CD14-positive monocyte (primary cell): ENCODE results near the gene ERVH48-1. TPM values are rescaled to one million over a fixed set of nuclear protein-coding genes. Genes with fewer than 3 reads are reported as not detected.
A peak's percentile ranks its signal among the peaks of the same experiment; 100 is the strongest.
"Not testable (repeated sequence)": the region's sequence is repeated elsewhere in the genome, so short reads cannot be mapped to it uniquely, and the experiment has no call there.

Experiments used
- DNase-seq, 3 donors: peaks; one replicate each; pipeline ENCODE4 v3.0.0-alpha.2; 2011 to 2022
- H2AFZ ChIP-seq: 2 replicates; pipeline ENCODE4 v1.6.0; 2012; ENCODE audit warnings: mild to moderate bottlenecking, low read depth, low read length, inconsistent platforms; ENCODE audit not compliant: insufficient read depth, poor library complexity, severe bottlenecking
- H3K27ac ChIP-seq, 2 donors: 1 replicate in 1 of 2; 2 replicates in 1 of 2; pipeline ENCODE4 v1.5.1; 2012 to 2013; ENCODE audit warnings: low read length in 2 of 2, control low read depth in 1 of 2, inconsistent platforms in 1 of 2, low read depth in 1 of 2, mild to moderate bottlenecking in 1 of 2
- H3K27me3 ChIP-seq, 2 donors: one replicate each; pipeline versions ENCODE4 v1.6.0 to v1.6.1; 2011 to 2013; ENCODE audit warnings: low read length in 2 of 2; ENCODE audit not compliant: control insufficient read depth in 2 of 2, insufficient read depth in 2 of 2
- H3K36me3 ChIP-seq, 2 donors: replicated peaks in 1 of 2; 1 replicate in 1 of 2; 2 replicates in 1 of 2; pipeline versions ENCODE4 v1.5.1 to v1.6.1; 2012 to 2013; ENCODE audit warnings: low read length in 2 of 2, control low read depth in 1 of 2, inconsistent platforms in 1 of 2, mild to moderate bottlenecking in 1 of 2; ENCODE audit not compliant: insufficient read depth in 2 of 2, control insufficient read depth in 1 of 2
- H3K4me1 ChIP-seq, 2 donors: 1 replicate in 1 of 2; 2 replicates in 1 of 2; pipeline versions ENCODE4 v1.5.1 to v1.6.1; 2012 to 2013; ENCODE audit warnings: low read length in 2 of 2, control low read depth in 1 of 2, inconsistent platforms in 1 of 2, mild to moderate bottlenecking in 1 of 2, moderate library complexity in 1 of 2; ENCODE audit not compliant: insufficient read depth in 2 of 2, control insufficient read depth in 1 of 2
- H3K4me2 ChIP-seq: replicated peaks from 2 replicates; pipeline ENCODE3; 2012; ENCODE audit warnings: low read length, moderate library complexity, mild to moderate bottlenecking; ENCODE audit not compliant: poor library complexity, severe bottlenecking; ENCODE audit errors: extremely low read depth
- H3K4me3 ChIP-seq, 3 experiments: fragments of 200-600 bp in 1 of 3; sonication (generic) in 1 of 3; replicated peaks in 1 of 3; 1 replicate in 2 of 3; 2 replicates in 1 of 3; pipeline ENCODE4 v1.5.1; 2011 to 2013; ENCODE audit warnings: low read length in 3 of 3, mild to moderate bottlenecking in 3 of 3, control low read depth in 2 of 3, low read depth in 2 of 3, inconsistent platforms in 1 of 3, moderate library complexity in 1 of 3
- H3K79me2 ChIP-seq: 2 replicates; pipeline ENCODE4 v1.6.0; 2012; ENCODE audit warnings: mild to moderate bottlenecking, control low read depth, inconsistent platforms, low read length, moderate library complexity; ENCODE audit not compliant: insufficient read depth
- H3K9ac ChIP-seq: 2 replicates; pipeline ENCODE4 v1.6.0; 2017; ENCODE audit warnings: low read length, mild to moderate bottlenecking; ENCODE audit not compliant: insufficient read depth, poor library complexity, severe bottlenecking
- H3K9me3 ChIP-seq, 2 donors: replicated peaks in 1 of 2; 1 replicate in 1 of 2; 2 replicates in 1 of 2; pipeline versions ENCODE4 v1.5.1 to v1.6.1; 2012 to 2013; ENCODE audit warnings: low read length in 2 of 2, control low read depth in 1 of 2; ENCODE audit not compliant: control insufficient read depth in 1 of 2, insufficient read depth in 1 of 2
- H4K20me1 ChIP-seq: 2 replicates; pipeline ENCODE4 v1.6.0; 2012; ENCODE audit warnings: mild to moderate bottlenecking, low read length, control low read depth, moderate library complexity; ENCODE audit not compliant: insufficient read depth
- H3K27ac Mint-ChIP-seq, 7 donors: one replicate each; pipeline ENCODE4 v1.8.0; 2020; ENCODE audit warnings: mild to moderate bottlenecking in 7 of 7, mixed read lengths in 7 of 7, moderate library complexity in 6 of 7, inconsistent platforms in 2 of 7
- H3K27me3 Mint-ChIP-seq, 3 donors: one replicate each; pipeline ENCODE4 v1.8.0; 2021 to 2022; ENCODE audit warnings: low read depth in 3 of 3, mild to moderate bottlenecking in 3 of 3, mixed read lengths in 3 of 3, moderate library complexity in 3 of 3, inconsistent platforms in 1 of 3
- H3K36me3 Mint-ChIP-seq, 2 donors: one replicate each; pipeline ENCODE4 v1.8.0; 2020; ENCODE audit warnings: mixed read lengths in 2 of 2, inconsistent platforms in 1 of 2, mild to moderate bottlenecking in 1 of 2
- H3K4me1 Mint-ChIP-seq: one replicate; pipeline ENCODE4 v1.8.0; 2020; ENCODE audit warnings: mild to moderate bottlenecking, mixed read lengths
- H3K4me3 Mint-ChIP-seq, 2 donors: one replicate each; pipeline ENCODE4 v1.8.0; 2020; ENCODE audit warnings: mild to moderate bottlenecking in 2 of 2, mixed read lengths in 2 of 2, moderate library complexity in 1 of 2
- H3K9me3 Mint-ChIP-seq, 7 donors: one replicate each; pipeline ENCODE4 v1.8.0; 2020 to 2022; ENCODE audit warnings: mixed read lengths in 7 of 7, mild to moderate bottlenecking in 6 of 7, moderate library complexity in 6 of 7, inconsistent platforms in 2 of 7
- CTCF ChIP-seq: fragments of 200-600 bp; IDR thresholded peaks from one replicate; pipeline ENCODE4 v1.8.0; 2022; ENCODE audit warnings: antibody characterized with exemption, mild to moderate bottlenecking
- WGBS: methylation state at CpG from one replicate; pipeline ENCODE4 v1.1.5; 2013; ENCODE audit warnings: missing lambda C conversion rate; ENCODE audit not compliant: insufficient coverage; 5-methylcytosine and 5-hydroxymethylcytosine counted together
- intact Hi-C, 2 donors: fragments of 100-400 bp; cut with micrococcal nuclease; formaldehyde crosslinking; loops; one replicate each; pipeline versions ENCODE4 v1.15.0 to v1.15.1; 2023
- polyA plus RNA-seq, 3 donors: library from polyadenylated mRNA; depleted of rRNA in 1 of 3; unstranded in 2 of 3; stranded (reverse) in 1 of 3; fragments of 300-500 nt in 2 of 3; fragments of >200 nt in 1 of 3; fragmentation: Illumina TruSeq in 2 of 3; gene quantifications; 1 replicate in 2 of 3; 2 replicates in 1 of 3; pipeline ENCODE4 v1.2.3, GENCODE V29; 2012 to 2021

The ERVH48-1 gene
- polyA plus RNA-seq, 3 donors = not detected

- Histone ChIP-seq H3K27me3 (no peaks in the 10 kb centered on the region), H3K27ac (no peak overlapping the region), H3K9me3 (no peaks in the 10 kb centered on the region), H3K4me2 (no peak overlapping the region), H3K36me3 (no peaks in the 10 kb centered on the region), H4K20me1 (no peaks in the 10 kb centered on the region), H3K79me2 (no peaks in the 10 kb centered on the region), H3K9ac (no peak overlapping the region), H2AFZ (no peak overlapping the region), H3K4me3 (no peak overlapping the region), H3K4me1 (no peaks in the 10 kb centered on the region)
- TF ChIP-seq CTCF = no peak
- H3K27me3 Mint-ChIP-seq = peaks cover 0 to 6% (median 3%) of the 10 kb centered on the region in 3 donors
- peak overlapping the region in 1 of 7 donors; percentile 72 for H3K27ac Mint-ChIP-seq
- peak; percentile 37 to 68 (median 47) for DNase-seq
- intact Hi-C loops = no loop called here
- WGBS = 71% methylated on average over 10 of the region's 16 CpGs
- H3K36me3 Mint-ChIP-seq = no peaks in the 10 kb centered on the region
- H3K4me1 Mint-ChIP-seq = peaks cover 22% of the 10 kb centered on the region
- H3K9me3 Mint-ChIP-seq = peaks cover 0 to 5% (median 1%) of the 10 kb centered on the region in 7 donors
- H3K4me3 Mint-ChIP-seq = no peak overlapping the region
Measured at GRCh38 chr21:42939582-42940413, 14.4 kb upstream of the ERVH48-1 start.

GRCh38 chr21:42938606-42938995 lies 13.2 kb upstream of the ERVH48-1 start:
- H3K27me3 ChIP-seq = not testable (repeated sequence)

More at GRCh38 chr21:42938606-42938995, 13.2 kb upstream of the ERVH48-1 start:
- intact Hi-C loops, H3K36me3 Mint-ChIP-seq, H3K9me3 ChIP-seq, H3K27ac Mint-ChIP-seq, H3K4me3 Mint-ChIP-seq, H3K9ac ChIP-seq, H2AFZ ChIP-seq, H3K36me3 ChIP-seq, H3K79me2 ChIP-seq, H3K27me3 Mint-ChIP-seq, H3K9me3 Mint-ChIP-seq, H4K20me1 ChIP-seq, DNase-seq, H3K27ac ChIP-seq, H3K4me3 ChIP-seq, H3K4me2 ChIP-seq, H3K4me1 ChIP-seq: not testable (repeated sequence)
- WGBS = 94% methylated on average over 2 of the region's 6 CpGs
- peaks cover 22% of the 10 kb centered on the region for H3K4me1 Mint-ChIP-seq
